SIG-M5 (cell line): ENCODE data around the gene TCAP.

Source experiments
- DNase-seq: peaks from one replicate; lab custom pipeline; 2025; lab: John Stamatoyannopoulos, UW

The TCAP gene

DNA sequence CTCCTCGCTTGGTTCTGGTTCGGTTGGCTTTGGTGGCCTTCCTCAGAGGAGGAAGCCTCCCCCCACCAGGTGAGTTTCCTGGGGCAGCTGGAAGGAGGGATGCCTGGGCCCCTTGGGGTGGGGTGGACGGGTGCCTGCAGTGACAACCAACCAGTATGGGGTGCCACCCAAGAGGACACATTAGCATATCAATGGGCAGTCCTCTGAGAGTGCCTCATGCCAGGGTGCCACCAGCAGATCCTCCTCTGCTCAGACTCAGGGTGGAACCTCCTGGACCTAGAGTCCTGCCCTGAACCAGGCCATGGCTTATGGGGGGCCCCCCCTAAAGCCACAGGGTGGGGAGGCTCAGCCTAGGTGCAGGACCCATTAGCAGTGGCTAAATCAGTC lies 35.7 kb upstream of the TCAP start:
- no peak for DNase-seq

DNA sequence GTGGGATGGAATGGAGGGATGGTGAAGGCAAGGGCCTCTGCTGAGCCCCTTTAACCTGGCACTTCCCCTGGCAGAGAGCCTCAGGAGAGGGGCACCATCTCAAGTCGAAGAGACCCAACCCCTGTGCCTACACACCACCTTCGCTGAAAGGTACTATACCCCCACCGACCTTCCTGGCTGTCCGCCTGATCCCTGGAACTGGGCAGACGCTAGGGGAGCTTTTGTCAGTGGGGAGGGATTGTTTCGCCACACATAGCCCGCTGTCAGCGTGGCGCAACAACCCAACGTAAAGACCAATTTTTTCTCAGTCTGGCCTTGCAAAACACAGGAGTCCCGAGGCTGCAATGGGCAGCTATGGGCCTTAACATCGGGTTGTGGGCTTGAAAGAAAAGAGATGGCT lies 35.3 kb upstream of the TCAP start:
- no peak for DNase-seq

GRCh38 chr17:39631403-39631802 lies 33.7 kb upstream of the TCAP start:
- DNase-seq, result no peak

DNA sequence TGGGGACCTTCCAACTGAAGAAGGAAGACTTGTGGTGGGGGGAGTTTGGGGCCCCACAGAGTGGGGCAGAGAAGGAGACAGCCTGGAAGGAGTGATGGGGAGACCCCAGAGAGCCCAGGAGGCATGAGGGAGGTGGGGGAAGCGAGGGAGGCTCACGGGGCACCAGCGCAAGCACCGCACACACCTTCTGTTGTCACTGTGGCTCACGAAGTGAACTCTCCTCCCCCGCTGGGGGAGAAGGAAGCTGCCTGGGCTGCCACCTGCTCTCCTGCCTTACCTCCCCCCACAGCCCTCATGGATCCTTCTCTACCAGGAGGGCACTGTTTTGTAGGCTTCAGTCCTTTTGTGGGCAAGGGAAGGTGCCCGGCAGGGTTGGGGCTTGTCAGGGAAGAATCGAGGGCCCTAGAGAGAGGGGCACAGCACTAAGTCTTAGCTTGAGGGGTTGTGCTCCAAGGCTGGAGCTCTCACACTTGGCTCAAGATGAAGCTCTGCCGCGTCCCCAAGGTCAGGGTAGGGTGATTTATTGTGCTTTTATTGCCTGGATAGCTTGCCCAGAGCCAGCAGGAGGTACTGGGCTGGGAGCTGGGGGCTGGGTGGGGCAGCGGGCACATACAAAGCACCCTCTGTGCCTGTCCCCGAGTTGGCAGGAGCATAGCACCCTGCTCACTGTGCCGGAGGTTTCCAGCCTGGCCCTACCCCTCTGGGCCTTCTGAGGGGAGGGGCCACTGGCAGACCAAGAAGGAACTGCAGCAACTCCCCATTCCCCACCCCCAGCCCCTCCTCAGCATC lies 32.8 kb upstream of the TCAP start:
- no peak for DNase-seq

DNA sequence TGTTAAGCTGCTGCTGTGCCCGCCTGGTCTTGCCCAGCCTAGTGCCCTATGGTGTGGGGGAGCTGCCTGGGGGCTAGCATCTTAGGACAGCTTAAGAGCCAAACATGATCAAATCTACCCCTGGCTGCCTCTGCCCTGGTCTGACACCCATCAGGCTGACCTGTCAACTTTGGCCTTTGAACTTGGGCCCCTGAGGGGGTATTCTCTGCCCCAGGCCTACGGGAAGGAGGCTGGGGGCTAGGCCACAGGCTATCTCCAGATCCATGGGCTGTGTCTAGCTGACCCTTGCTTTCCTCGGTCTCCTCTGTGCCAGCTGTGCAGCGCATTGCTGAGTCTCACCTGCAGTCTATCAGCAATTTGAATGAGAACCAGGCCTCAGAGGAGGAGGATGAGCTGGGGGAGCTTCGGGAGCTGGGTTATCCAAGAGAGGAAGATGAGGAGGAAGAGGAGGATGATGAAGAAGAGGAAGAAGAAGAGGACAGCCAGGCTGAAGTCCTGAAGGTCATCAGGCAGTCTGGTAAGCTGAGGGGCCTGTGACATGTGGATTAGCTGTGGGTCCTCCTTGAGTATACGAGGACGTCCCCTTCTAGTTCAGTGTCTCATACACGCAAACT lies 31.5 kb upstream of the TCAP start:
- no peak for DNase-seq

GRCh38 chr17:39634384-39634871 lies 30.7 kb upstream of the TCAP start:
- no peak for DNase-seq

- no peak for DNase-seq
Observed at GRCh38 chr17:39635614-39636176, 29.5 kb upstream of the TCAP start.

DNA sequence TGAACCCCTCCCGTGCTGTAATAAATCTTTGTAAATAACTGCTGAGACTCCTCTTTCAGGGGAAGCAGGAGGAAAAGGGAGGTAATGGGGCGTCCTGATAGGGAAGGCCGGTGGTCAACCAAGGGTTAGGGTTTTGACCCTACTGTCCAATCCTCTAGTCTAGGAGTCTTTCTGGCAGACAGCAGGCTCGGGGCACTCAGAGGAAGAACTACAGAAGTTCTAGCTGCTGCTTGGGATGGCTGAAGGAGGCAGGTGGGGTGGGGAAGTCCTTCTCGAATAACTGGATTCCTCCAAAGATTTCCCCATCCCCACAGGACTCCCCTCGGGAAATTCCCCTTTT lies 28.6 kb upstream of the TCAP start:
- no peak for DNase-seq

GRCh38 chr17:39636927-39637736 lies 28.0 kb upstream of the TCAP start, which contains the start of gene STARD3:
Gene STARD3, plus strand, starts transcription at chr17:39637144. Its CDS starts 16,388 bp downstream, at chr17:39653532.
- DNase-seq, result no peak

GRCh38 chr17:39638317-39638716 lies 26.8 kb upstream of the TCAP start:
- no peak for DNase-seq

DNA sequence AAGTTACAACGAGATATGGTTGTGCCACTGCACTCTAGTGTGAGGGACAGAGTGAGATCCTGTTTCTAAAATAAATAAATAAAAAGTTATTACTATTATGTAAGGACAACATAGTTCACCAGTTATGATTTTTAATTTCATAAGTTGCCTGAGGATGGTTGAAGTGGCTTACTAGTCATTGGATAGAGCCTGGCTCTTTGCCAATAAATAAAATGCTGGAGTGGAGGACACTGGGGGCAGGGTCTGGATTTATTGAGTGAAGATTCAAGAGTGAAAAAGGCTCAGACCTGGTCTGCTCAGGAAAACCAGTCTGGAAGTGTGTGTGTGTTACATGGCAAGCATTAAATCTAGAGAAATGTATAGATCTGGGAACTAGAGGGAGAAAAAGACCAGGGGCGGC lies 26.1 kb upstream of the TCAP start:
- DNase-seq, result no peak

GRCh38 chr17:39639566-39640458 lies 25.3 kb upstream of the TCAP start:
- DNase-seq, result no peak

DNA sequence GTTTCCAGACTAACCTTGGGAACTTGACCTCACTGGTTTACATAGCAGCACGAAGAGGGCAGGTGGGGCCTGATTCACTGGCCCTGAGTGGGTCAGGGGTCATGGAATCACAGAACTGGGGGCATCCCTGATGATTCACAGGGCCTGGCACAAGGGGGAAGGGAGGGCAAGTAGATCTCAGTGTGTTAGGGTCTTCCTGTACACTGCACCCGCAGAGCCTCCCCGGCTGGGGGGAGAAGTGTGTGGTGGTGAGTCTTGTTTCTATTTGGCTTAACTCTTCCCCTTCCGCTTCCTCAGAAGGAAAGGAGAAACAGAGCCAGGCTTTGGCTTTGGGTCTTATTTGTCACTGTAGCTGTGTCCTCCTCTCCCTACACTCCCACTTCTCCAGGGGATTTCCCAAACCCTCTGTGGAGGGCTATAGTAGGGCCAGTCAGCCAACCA lies 24.5 kb upstream of the TCAP start:
- DNase-seq, result no peak

DNA sequence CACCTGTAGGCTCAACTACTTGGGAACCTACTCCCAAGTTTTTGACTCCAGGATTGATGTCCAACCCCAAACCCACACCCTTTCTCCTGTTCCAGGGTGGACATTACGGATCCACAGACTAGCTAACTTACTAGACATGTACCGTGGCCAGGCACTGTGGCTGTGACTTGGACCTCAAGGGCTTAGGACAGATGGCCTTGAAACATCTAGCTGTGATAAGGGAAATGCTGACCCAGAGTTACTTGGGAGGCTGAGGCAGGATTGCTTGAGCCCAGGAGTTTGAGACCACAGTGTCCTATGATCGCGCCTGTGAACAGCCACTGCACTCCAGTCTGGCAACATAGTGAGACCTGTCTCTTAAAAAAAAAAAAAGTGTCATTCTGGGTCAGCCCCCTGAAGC lies 24.1 kb upstream of the TCAP start:
- DNase-seq, result no peak

DNA sequence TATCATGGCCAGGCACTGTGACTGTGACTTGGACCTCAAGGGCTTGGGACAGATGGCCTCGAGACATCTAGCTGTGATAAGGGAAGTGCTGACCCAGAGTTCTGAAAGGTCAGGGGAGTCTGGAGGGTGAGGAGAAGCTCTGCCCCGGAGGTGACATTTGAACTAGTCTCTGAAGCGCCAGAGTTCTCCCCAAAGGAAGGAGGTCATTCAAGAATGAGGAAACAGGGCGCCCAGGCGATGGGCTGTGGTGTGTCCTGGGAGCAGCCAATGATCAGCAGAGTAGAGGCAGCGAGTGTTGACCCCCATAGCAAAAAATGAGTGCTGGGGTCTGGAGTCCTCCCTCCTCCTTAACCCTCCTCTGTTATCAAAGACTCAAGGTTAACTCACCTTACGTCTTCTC lies 23.3 kb upstream of the TCAP start:
- no peak for DNase-seq

- DNase-seq, result no peak
Observed at GRCh38 chr17:39642291-39643074, 22.7 kb upstream of the TCAP start.

GRCh38 chr17:39643271-39643670 lies 21.9 kb upstream of the TCAP start:
- no peak for DNase-seq

DNA sequence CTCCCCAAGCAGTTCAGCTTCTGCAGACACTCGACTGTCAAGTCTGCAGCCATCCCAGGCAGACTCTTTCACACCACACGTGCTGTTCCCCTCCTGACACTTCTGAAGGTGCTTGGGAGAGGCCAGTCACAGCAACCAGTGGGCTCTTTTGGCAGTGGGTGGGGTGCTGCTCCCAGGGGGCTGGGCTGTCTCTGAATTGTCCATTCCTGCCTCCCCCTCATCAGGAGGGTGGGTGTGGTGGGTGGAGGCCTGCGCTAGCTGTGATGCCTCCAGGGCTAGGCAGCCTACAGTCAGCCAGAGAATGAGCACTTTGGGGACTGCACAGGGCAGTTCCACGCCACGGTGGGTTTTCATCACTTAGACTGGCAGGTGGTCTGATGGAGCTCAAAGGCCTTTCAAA lies 17.9 kb upstream of the TCAP start:
- no peak for DNase-seq

DNA sequence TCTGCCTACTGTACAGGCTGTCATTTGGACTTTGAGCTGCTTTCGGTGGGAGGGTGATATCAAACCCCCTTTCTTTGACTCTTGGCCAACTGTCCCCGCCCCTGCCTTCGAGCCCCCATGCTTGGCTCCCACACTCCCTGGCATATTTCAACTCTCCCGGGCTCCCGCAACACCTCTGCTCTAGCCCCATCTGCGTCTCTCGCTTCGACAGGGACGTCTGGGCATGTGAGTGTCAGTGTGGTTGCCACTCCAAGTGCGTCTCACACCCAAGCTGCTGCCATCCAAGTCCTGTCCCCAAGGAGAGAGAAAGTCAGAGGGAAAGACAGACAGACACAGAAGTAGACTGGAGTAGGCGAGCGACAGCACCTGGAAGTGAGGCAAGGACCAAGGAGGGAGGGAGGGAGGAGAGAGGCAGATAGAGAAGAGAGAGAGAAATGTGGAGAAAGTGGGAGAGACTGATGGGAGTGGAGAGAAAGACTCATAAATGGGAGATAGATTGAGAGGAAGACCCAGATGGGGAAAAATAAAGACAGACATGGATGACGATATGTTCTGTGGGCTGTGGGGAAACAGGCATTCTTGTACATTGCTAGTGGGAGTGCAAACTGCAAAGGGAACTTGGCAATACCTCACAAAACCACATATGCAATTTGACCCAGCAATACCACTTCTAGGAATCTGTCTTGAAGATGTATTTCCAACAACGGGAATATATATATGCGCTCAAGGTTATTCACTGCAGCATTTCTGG lies 16.4 kb upstream of the TCAP start:
- DNase-seq, result no peak

GRCh38 chr17:39650121-39650579 lies 15.0 kb upstream of the TCAP start:
- no peak for DNase-seq
